GM18508 (cell line): ENCODE data around the gene SEC24D.
"Not testable (repeated sequence)": the region's sequence is repeated elsewhere in the genome, so short reads cannot be mapped to it uniquely, and the experiment has no call there.

ENCODE experiments used
- ATAC-seq: cut with Tn5 transposase; IDR thresholded peaks from one replicate; pipeline ENCODE4 v1.9.1; 2021; ENCODE audit warnings: moderate number of reproducible peaks; ENCODE audit not compliant: insufficient read depth, unreplicated experiment

SEC24D gene

DNA sequence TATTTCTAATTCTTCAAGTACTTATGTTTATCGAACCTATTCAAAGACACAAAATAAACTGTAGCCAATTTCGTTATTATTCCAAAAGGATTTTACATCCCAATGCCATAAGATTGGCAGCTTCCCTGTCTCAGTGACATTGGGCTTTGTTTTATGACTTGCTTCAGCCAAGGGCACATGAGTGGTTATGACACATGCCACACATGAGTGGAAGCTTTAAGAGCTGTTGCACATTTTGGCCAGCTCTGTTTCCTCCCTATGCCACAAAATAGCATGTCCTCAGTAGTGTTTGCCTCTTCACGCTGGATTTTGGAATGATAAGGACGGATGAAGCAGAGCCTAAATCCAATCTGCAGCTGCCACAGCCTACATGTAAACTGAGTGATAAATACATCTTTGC lies 21.9 kb downstream of the SEC24D start:
- ATAC-seq = no peak

DNA sequence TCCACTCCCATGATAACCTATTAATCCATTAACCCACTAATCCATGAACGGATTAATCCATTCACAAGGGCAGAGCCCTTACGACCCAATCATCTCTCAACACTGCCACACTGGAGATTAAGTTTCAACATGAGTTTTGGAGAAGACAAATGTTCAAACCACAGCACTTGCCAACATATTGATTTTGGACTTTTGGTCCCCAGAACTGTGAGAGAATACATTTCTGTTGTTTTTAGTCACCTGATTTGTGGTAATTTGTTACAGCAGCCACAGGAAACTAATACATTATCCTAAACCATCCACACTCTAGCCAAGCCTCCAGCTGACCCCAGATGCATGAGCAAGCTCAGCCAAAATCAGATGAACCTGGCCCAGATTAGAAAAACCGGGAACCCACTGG lies 22.4 kb downstream of the SEC24D start:
- no peak for ATAC-seq

DNA sequence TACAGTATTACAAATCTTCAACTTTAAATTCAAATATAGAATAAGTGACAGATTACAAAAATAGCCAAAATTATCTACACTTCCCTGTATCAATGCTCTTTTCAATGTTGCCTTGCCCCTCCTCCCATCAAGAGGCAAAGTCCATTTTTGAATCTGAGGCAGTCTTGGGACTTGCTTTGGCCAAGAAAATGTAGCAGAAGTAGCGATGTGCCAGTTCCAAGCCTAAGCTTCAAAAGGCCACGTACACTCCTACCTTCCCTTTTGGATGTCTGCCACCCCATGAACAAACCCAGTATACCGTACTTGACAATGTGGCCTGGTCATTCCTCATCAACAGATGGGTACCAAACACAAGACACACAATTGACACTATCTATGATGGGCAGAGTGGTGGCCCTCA lies 24.1 kb downstream of the SEC24D start:
- ATAC-seq = no peak

DNA sequence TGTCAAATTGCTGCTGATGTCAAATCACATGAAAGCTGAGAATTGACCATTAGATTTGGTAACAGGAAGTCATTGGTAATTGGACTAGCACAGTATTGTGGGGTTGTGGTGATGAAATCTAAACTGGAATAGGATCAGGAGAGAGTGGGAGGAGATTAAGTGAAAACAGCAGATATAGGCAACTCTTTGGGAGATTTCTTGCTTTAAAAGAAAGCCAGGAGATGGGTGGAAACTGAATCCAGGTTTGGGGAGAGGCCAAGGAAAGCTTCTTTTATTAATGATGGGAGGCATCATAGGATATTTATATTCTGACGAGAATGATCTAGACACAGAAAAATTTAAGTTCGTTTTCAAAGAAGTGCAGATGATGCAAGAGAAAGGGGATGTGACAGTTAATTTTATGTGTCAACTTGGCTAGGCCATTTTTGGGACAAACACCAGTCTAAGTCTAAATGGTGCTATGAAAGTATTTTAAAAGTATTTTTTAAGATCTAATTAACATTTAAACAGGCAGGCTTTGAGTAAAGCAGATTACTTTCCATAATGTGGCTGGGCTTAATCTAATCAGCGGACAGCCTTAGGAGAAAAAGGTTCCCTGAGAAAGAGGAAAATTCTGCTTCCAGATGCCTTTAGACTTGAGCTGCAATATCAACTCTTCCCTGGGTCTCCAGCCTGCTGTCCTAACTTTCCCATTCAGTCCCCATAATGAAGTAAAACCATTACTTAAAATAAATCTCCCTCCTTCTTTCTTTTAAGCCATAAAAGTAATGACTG lies 24.7 kb downstream of the SEC24D start:
- ATAC-seq = no peak

DNA sequence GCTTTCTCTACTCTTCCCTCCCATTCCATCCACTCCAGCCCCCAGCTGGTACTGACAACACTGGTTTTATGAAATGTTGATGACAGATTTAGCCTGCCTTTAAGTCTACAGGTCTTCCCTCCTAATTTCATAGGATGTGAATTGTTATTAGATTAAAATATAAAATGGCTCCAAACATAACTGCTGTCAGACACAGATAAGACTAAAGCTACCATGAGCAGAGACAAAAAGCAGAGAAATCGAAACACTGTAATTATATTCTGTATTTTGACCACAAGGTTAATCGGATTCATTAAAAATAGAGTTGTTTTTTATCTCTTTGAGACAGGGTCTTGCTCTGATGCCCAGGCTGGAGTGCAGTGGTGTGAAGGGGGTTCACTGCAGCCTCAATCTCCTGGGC lies 28.3 kb downstream of the SEC24D start:
- ATAC-seq = no peak

DNA sequence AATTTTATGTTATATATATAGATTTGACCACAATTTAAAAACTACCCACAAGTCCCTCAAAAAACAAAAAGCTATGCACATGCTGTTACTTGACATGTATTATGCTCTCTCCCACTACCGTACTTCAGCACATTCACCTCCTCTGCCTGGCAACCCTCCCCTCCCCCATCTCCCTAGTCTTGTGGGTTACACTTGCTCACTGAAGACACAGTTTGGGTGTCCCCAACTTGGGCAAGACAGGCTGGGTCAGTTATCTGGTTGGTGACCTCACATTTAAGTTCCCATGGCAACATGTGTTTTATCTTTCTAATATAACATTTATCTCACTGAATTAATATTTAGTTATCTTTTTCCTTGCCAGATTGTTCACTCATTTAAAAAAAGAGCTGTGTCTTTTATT lies 32.7 kb downstream of the SEC24D start:
- ATAC-seq = no peak

DNA sequence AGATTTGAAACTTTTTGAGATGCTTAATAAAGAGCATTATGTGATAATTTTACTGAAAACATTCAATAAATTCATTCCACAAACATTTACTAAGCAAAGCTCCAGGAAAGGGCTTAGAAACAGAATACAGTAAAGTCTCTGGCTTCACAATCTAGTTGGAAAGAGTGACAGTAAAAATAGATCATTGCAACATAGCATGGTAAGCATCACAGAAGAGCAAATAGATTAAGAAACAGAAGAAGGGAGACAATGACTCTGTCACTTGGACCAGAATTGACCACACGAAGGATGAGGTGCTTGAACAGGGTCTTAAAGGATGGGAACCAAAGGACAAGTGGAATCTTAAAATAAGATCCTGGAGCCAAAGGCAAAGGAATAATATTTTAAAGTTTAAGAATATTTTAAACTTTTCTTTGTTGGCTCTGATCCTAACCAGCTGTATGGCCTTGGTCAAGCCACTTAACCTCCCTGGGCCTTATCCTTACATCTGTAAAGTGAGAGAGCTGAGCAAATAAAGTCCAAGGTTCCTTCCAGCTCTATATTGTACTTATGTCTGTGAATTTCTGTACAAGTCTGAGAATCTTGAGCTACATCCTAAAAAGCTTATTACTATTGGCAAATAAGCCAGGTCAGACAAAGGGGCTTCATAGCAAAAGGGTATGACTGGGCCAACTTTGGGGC lies 33.9 kb downstream of the SEC24D start:
- ATAC-seq = no peak

DNA sequence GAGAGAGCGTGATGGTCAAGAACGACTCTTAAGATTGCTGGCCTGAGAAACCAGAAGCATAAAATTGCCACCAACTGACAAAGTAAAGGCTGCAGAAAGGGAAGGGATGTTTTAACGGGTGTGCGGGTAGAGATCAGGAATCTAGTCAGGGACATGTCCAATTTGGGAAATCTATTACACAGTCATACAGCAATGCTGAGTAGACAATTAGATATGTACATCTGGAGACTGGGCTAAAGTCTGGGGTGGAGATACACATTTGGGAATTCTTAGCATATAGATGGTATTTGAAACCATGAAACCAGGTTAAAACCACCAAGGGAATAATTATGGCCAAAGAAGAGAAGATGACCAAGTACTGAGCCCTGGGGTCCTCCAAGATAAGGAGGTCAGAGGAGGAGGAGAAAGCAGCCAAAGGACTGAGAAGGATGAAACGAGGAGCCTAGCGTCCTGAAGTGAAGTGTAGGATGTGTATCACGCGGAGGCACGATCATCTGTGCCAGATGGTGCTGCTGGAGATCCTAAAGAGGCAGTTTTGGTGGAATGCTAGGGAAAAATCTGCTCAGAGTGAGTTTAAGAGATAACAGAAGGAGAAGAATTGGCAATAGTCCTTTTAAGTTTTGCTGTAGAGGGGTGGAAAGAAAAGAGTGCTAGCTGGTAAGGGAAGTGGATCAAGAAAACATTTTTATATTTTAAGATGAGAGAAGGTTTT lies 36.5 kb downstream of the SEC24D start:
- ATAC-seq = no peak

DNA sequence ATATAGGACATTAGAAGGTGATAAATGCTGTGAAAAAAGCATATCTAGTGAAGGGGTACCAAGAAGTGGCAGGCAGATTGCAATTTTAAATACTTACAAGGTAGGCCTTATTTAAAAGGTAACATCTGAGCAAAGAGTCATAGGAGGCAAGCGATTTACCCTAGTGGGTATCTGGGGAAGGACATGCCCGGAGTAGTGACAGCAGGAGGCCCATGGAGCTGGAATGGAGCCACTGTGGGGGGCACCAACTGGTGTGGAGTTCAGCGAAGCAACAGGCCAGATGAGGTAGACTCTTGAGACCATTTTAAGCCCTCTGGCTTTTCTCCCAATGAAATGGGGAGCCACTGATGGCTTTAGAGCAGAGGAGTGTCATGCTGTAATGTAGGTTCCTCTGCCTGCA lies 37.3 kb downstream of the SEC24D start:
- no peak for ATAC-seq

DNA sequence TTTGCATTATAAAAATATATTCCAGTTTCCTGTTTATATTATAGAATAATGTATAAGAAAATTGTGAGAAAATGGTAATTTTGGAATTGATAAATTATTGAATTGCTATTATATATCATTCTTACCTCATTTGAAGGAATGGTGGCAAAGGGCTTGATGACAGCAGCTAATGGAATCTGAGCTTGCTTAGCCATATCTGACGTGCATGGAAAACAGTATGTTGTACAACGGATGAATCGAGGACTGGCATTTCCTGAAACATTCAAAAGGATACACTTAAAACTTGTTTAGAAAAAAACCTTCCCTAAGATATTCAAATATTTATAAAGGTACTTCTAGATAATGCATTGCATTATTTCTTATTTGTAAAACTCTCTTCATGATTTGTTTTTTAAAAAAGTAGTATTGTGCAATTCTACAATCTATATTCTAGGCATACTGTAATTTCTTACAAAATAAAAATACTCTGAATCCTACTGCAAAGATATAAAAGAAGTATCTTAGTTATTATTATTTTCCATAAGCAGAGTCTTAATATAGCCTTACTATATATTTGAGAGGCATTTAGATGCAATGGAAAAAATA lies 38.3 kb downstream of the SEC24D start:
- ATAC-seq = no peak

DNA sequence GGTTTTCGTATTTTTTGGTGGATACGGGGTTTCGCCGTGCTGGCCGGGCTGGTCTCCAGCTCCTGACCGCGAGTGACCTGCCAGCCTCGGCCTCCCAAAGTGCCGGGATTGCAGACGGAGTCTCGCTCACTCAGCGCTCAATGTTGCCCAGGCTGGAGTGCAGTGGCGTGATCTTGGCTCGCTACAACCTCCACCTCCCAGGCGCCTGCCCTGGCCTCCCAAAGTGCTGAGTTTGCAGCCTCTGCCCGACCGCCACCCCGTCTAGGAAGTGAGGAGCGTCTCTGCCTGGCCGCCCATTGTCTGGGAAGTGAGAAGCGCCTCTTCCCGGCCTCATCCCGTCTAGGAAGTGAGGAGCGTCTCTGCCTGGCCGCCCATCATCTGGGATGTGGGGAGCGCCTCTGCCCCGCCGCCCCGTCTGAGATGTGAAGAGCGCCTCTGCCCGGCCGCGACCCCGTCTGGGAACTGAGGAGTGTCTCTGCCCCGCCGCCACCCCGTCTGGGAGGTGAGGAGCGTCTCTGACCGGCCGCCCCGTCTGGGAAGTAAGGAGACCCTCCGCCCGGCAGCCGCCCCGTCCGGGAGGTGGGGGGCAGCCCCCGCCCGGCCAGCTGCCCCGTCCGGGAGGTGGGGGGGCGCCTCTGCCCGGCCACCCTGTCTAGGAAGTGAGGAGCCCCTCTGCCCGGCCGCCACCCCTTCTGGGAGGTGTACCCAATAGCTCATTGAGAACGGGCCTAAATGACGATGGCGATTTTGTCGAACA lies 44.1 kb downstream of the SEC24D start:
- ATAC-seq = not testable (repeated sequence)

DNA sequence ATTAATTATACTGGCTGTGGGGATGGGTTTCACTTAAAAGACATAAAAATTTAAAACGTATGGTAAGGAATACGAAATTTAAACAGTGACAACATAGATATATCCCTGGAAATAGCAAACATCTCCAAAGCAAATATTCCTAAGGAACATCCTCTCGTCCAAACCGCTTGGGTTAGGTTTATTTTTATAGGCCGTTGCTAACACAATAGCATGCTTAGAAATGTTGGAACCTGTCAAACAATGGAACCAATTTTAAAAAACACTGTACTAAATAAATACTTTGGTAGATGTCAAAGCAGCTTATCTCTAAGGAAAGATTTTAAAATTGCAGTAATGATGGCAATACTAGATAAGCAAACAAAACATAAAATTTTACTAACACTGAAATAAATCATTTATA lies 45.4 kb downstream of the SEC24D start:
- no peak for ATAC-seq

DNA sequence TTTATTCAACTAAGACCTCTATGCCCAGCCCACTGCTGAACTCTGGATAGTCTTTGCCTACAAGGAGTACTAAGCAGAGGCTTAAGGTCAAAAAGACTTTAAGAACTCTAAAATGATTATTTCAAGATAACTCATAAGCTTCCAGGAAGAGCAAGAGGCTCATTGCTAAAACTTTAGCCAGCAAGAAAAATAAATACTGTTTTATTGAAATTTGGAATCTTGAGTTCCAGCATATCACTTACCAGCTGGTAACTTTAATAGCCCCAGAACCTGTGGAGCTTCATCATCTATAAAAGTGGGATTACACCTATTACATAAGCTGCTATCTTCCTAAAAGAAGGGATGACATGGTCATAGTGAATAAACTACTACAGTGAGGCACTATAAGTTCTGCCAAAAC lies 47.0 kb downstream of the SEC24D start:
- ATAC-seq = no peak

DNA sequence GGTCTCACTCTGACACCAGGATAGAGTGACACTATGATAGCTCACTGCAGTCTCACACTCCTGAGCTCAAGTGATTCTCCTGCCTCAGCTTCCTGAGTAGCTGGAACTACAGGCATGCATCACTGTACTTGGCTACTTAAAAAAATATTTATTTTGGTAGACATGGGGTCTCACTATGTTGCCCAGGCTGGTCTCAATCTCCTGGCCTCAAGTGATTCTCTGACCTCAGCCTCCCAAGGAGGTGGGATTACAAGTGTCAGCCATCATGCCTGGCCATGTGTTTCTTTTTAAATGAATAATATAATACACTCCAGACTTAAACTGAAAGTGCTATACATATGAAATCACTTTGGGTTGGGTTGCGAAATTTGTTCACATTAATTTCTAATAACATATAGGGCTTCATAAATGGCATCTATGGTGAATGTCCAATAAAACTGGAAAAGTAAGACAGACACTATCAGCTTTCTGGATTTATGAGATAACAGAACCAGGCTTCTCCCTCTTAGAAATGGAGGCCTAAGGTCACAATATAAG lies 48.0 kb downstream of the SEC24D start:
- no peak for ATAC-seq

DNA sequence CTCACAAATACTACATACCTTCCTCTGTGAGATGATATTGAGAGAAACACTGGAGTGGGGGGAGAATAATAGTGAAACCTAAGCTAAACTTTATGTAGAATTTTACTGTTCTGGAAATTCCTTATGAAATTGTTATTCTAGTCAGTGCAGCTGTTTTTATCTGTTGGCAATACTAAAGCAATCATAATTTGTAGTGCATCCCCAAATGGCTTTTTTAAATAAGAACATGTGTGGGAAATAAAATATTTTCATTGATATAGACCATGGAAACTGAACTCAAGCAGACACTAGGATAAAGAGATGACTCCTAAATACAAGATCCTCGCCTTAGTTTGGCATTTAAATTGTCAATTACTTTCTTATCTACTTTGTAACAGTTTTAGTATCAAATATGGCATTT lies 51.1 kb downstream of the SEC24D start:
- no peak for ATAC-seq

DNA sequence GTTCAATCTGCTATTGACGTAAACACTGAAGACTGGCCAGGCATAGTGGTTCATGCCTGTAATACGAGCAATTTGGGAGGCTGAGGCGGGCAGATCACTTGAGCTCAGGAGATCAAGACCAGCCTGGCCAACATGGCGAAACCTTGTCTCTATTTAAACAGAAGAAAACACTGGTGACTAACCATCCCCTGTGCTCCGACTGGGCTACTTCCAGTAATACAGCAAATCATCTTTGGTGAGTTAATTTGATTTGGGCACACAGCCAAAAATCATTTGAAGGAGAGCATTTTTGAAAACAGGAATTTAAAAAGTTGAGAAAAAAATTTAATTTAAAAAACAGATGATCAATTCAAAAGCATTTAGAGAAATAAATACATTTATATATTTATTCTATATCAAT lies 52.0 kb downstream of the SEC24D start:
- ATAC-seq = no peak

DNA sequence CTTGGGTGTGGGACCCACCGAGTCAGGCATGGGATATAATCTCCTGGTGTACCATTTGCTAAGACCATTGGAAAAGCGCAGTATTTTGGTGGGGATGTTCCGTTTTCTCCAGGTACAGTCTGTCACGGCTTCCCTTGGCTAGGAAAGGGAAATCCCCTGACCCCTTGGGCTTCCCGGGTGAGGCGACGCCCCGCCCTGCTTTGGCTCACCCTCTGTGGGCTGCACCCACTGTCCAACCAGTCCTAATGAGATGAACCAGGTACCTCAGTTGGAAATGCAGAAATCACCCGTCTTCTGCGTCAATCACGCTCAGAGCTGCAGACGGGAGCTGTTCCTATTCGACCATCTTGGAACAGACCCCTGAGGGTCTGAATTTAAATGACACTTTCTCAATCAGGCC lies 53.0 kb downstream of the SEC24D start:
- not testable (repeated sequence) for ATAC-seq

DNA sequence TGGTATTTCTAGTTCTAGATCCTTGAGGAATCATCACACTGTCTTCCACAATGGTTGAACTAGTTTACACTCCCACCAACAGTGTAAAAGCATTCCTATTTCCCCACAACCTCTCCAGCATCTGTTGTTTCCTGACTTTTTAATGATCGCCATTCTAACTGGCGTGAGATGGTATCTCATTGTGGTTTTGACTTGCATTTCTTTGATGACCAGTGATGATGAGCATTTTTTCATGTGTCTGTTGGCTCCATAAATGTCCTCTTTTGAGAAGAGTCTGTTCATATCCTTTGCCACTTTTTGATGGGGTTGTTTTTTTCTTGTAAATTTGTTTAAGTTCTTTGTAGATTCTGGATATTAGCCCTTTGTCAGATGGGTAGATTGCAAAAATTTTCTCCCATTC lies 58.3 kb downstream of the SEC24D start:
- not testable (repeated sequence) for ATAC-seq

DNA sequence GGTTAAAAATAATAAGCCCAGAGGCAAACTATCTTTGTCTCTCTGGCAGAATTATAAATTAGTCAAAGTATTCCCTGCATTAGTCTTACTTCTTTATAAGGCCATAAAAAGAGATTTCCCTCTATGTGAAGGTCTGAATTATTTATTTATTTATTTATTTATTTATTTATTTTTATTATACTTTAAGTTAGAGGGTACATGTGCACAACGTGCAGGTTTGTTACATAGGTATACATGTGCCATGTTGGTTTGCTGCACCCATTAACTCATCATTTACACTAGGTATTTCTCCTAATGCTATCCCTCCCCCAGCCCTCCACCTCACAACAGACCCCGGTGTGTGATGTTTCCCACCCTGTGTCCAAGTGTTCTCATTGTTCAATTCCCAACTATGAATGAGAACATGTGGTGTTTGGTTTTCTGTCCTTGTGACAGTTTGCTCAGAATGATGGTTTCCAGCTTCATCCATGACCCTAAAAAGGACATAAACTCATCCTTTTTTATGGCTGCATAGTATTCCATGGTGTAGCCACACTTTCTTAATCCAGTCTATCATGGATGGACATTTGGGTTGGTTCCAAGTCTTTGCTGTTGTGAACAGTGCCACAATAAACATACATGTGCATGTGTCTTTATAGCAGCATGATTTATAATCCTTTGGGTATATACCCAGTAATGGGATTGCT lies 58.8 kb downstream of the SEC24D start:
- not testable (repeated sequence) for ATAC-seq
